VCaP (cell line): ENCODE measurements around the gene SPATA19.

Experiments used
- H3K27ac ChIP-seq: fragments of 450-650 bp; 2 replicates; pipeline ENCODE4 v1.5.1; 2017
- TF ChIP-seq, protein P1 (sequence below): fragments of 450-650 bp; conservative IDR thresholded peaks from 2 replicates; pipeline ENCODE4 v1.5.1; 2017; ENCODE audit warnings: mild to moderate bottlenecking, moderate library complexity

The SPATA19 gene

DNA sequence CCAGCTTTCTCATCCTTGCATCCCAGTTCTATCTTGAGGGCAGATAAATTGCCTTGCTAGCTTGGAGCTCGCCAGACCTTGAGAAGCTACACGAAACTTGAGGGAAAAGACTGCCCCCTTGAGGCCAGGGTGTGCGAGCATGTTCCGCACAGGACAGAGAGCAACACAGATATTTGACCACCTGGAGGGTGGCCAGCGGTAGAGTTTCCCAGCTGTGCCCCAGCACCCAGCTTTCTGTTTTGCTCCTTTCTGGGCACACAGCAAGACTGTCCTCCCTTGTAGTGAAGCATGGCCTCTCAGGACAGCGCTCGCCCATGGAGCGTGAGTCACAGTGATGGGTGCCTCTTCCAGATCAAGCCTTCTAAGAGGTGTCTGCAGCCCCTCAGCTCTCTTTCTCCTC lies 23.5 kb downstream of the SPATA19 start:
- H3K27ac ChIP-seq: no peak overlapping the region
- TF ChIP-seq, protein P1, sequence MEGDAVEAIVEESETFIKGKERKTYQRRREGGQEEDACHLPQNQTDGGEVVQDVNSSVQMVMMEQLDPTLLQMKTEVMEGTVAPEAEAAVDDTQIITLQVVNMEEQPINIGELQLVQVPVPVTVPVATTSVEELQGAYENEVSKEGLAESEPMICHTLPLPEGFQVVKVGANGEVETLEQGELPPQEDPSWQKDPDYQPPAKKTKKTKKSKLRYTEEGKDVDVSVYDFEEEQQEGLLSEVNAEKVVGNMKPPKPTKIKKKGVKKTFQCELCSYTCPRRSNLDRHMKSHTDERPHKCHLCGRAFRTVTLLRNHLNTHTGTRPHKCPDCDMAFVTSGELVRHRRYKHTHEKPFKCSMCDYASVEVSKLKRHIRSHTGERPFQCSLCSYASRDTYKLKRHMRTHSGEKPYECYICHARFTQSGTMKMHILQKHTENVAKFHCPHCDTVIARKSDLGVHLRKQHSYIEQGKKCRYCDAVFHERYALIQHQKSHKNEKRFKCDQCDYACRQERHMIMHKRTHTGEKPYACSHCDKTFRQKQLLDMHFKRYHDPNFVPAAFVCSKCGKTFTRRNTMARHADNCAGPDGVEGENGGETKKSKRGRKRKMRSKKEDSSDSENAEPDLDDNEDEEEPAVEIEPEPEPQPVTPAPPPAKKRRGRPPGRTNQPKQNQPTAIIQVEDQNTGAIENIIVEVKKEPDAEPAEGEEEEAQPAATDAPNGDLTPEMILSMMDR: peak; percentile 89

DNA sequence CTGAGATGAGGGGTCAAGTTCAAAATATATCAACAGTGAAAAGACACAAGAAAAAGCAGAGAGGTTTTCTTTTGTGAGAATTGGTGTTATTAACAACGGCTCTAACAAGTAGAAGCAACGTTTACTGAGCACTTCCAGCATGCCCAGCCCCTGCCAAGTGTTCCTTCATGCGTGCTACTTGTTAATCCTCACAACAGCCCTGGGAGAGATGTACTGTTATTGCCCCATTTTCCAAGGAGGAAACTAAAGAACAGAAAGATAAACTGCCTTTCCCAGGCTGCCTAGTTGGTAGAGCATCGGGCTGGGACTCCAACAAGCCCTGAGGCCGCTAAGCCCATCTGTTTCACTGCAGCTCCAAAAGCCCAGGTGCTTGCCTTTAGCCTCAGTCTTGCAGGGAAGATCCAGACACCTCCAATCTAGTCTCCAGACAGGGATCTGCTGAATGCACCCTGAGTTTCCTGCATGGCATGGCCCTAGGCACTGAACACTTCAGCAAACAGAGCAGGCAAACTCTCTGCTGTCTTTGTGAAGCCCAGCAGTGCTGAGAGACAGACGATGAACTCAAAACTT lies 25.5 kb downstream of the SPATA19 start:
- H3K27ac ChIP-seq: no peak overlapping the region
- TF ChIP-seq, protein P1: no peak

DNA sequence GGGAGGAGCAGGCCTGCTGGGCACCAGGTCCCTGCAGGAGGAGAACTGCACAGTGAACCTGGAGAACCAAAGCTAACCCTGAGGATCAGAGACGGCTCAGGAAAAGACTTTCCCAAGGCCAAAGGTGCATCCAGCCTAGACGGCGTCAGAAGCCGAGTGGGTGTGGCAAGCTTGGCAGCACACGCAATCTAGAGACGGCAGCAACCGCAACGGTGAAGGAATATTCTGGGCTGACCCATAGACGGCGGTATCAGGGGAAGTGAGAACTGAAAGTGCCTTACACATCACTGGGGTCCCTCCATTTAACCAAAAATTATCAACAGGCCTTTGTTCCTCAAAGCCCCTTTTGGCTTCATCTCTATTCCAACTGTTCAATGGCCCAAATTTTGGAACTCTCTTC lies 26.2 kb downstream of the SPATA19 start:
- no peak overlapping the region for H3K27ac ChIP-seq
- TF ChIP-seq, protein P1: no peak

DNA sequence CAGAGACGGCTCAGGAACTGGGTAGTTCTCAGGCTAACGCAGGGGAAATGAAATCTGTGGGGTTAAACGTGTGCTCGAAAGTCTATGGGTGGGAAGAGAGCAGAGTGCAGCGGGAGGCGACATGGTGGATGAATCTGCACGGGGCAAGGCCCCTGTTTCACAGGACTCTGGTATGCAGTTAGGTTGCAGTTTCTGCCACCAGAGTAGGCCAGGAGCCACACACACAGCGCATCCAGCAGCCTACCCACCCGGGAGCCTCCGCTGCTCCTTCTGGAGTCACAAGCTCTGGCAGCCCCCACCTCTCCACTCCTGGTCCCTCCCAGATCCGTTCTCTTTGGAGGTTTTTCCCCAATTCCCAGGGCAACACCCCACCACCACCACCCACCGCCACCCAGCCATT lies 27.0 kb downstream of the SPATA19 start:
- TF ChIP-seq, protein P1: no peak
- H3K27ac ChIP-seq: no peak overlapping the region

DNA sequence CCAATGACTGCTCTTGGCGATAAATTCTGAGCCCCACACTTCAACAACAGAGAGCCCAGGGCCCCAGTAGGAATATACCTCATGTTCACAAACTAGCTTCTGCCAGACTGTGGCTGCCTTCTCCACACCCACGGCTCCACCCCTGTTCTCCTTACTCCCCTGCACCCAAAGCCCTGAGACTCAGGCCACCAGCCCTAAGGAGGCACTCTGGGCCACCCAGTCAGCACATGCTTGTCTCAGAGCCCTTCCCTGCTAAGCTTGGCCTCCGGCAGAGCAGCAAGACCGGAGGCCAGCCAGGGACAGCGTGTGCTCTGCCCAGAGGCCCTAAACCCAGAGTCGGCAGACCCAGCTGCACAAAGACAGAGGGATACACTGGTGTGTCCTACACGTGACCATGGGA lies 27.9 kb downstream of the SPATA19 start:
- TF ChIP-seq, protein P1: no peak
- no peak overlapping the region for H3K27ac ChIP-seq

DNA sequence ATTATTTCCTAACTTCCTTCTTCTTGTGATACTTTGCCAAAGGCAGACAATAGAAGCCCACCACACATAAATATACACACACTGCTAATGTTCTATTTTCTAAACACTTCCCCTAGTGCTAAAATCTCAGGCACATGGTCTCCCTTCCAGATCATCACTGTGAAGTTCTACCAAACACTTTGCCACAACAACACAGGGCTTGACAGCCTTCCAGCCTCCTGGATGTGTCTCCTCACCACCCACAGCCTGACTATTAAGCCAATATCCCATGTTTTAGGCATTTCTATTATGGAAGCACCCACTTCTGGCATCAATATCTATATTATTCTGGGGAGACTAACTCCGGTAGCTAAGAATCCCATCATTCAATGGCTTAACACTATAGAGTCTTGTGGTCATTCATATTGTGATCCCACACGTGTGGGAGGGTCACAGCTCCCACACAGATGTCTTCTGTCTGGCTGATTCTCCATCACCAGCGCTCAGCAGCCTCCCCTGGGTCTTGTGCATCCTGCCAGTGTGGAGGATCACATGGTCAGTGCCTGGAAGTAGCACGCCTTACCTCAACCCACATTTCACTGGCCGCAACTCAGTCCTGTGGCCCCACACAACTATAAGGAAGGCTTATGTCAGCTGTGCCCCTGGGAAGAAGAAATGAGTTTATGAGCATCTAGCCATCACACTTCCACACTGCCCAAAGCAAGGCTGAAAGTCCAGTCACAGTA lies 29.0 kb downstream of the SPATA19 start:
- H3K27ac ChIP-seq: no peak overlapping the region
- TF ChIP-seq, protein P1: no peak

DNA sequence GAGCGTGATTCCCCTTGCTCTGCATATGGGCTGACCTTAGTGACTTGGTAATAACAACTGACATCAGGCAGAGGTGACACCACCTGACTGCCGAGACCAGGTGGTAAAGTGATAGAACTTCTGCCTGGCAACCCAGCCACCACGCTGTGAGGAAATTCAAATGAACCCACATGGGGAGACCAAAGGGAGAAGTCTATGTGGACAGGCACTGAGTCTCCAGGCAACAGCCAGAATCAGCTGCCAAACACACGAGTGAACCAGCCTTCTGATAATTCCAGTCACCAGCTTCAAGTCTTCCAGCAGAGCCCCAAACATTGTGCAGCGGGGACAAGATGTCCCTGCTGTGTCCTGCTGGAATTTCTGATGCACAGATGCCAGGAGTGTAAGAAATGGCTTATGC lies 29.7 kb downstream of the SPATA19 start:
- H3K27ac ChIP-seq: no peak overlapping the region
- TF ChIP-seq, protein P1: no peak
